Adipose tissue (tissue), 3 donors: ENCODE results near the gene UXS1. TPM values are rescaled to one million over a fixed set of nuclear protein-coding genes. Genes with fewer than 3 reads are reported as not detected.

Experiments
- H3K27ac ChIP-seq: one replicate; pipeline ENCODE4 v1.5.1; 2013; ENCODE audit warnings: low read depth, low read length
- WGBS, 3 donors: extraction: QIAGEN DNeasy Blood & Tissue Kit; methylation state at CpG; one replicate each; pipeline ENCODE4 v1.1.7; 2013; 5-methylcytosine and 5-hydroxymethylcytosine counted together
- polyA plus RNA-seq, 3 donors: library from polyadenylated mRNA; stranded (reverse); fragments of 200-250 nt; gene quantifications; one replicate each; pipeline ENCODE4 v1.2.3, GENCODE V29; 2013
- donor health status: healthy with polysubstance abuse.
- donor health status: Bipolar disorder and iron deficiency.
- donor health status: healthy.

Gene UXS1
- polyA plus RNA-seq, 3 donors, result 9.0 to 16.5 (median 10.0) TPM

GRCh38 chr2:106075048-106075447, 119.1 kb downstream of the UXS1 start:
- 84 to 88% (median 86%) methylated on average over 3 of the region's 3 CpGs for WGBS, 3 donors
- no peak overlapping the region for H3K27ac ChIP-seq

- 80 to 86% (median 80%) methylated on average over 17 of the region's 17 CpGs for WGBS, 3 donors
- no peak overlapping the region for H3K27ac ChIP-seq
Measured at GRCh38 chr2:106073678-106074406, 120.3 kb downstream of the UXS1 start.

- H3K27ac ChIP-seq, result no peak overlapping the region
- 92 to 95% (median 93%) methylated on average over 4 of the region's 4 CpGs for WGBS, 3 donors
Measured at GRCh38 chr2:106070181-106070580, 123.9 kb downstream of the UXS1 start.

- 50 to 85% (median 55%) methylated on average over 4 of the region's 4 CpGs for WGBS, 3 donors
Measured at GRCh38 chr2:106068451-106068850, 125.7 kb downstream of the UXS1 start.

GRCh38 chr2:106065983-106066820, 127.9 kb downstream of the UXS1 start:
- 51 to 57% (median 53%) methylated on average over 26 of the region's 26 CpGs for WGBS, 3 donors
- H3K27ac ChIP-seq, result no peak overlapping the region

More at GRCh38 chr2:106068451-106068850, 125.7 kb downstream of the UXS1 start:
- H3K27ac ChIP-seq, result no peak overlapping the region

GRCh38 chr2:106065268-106065982, 128.7 kb downstream of the UXS1 start:
- H3K27ac ChIP-seq, result no peak overlapping the region
- WGBS, 3 donors, result 3 to 10% (median 6%) methylated on average over 45 to 68 of the region's 68 CpGs

GRCh38 chr2:106063181-106063580, 130.9 kb downstream of the UXS1 start:
- 70 to 86% (median 74%) methylated on average over 5 of the region's 5 CpGs for WGBS, 3 donors
- H3K27ac ChIP-seq, result no peak overlapping the region

GRCh38 chr2:106062627-106063026, 131.5 kb downstream of the UXS1 start:
- H3K27ac ChIP-seq, result no peak overlapping the region
- WGBS, 3 donors, result 82 to 90% (median 89%) methylated on average over 5 of the region's 5 CpGs

GRCh38 chr2:106061611-106062349, 132.3 kb downstream of the UXS1 start:
- WGBS, 3 donors, result 74 to 81% (median 77%) methylated on average over 9 of the region's 9 CpGs

GRCh38 chr2:106059416-106060065, 134.6 kb downstream of the UXS1 start:
- no peak overlapping the region for H3K27ac ChIP-seq
- WGBS, 3 donors, result 68 to 82% (median 76%) methylated on average over 6 of the region's 6 CpGs

More at GRCh38 chr2:106061611-106062349, 132.3 kb downstream of the UXS1 start:
- H3K27ac ChIP-seq, result no peak overlapping the region

- no peak overlapping the region for H3K27ac ChIP-seq
- 82 to 91% (median 85%) methylated on average over 4 of the region's 4 CpGs for WGBS, 3 donors
Measured at GRCh38 chr2:106058469-106059137, 135.5 kb downstream of the UXS1 start.

- no peak overlapping the region for H3K27ac ChIP-seq
- 62 to 68% (median 66%) methylated on average over 4 of the region's 4 CpGs for WGBS, 3 donors
Measured at GRCh38 chr2:106057206-106057605, 136.9 kb downstream of the UXS1 start.

GRCh38 chr2:106054880-106055655, 139.0 kb downstream of the UXS1 start:
- WGBS, 3 donors, result 78 to 91% (median 86%) methylated on average over 12 of the region's 12 CpGs
- no peak overlapping the region for H3K27ac ChIP-seq

- no peak overlapping the region for H3K27ac ChIP-seq
- 84 to 94% (median 91%) methylated on average over 9 of the region's 9 CpGs for WGBS, 3 donors
Measured at GRCh38 chr2:106054321-106054720, 139.8 kb downstream of the UXS1 start.

- WGBS, 3 donors, result 82 to 95% (median 84%) methylated on average over 6 of the region's 6 CpGs
- no peak overlapping the region for H3K27ac ChIP-seq
Measured at GRCh38 chr2:106053581-106053980, 140.5 kb downstream of the UXS1 start.

- WGBS, 3 donors, result 62 to 73% (median 70%) methylated on average over 2 of the region's 2 CpGs
- H3K27ac ChIP-seq, result no peak overlapping the region
Measured at GRCh38 chr2:106053116-106053515, 141.0 kb downstream of the UXS1 start.

- 79 to 88% (median 79%) methylated on average over 6 of the region's 6 CpGs for WGBS, 3 donors
- H3K27ac ChIP-seq, result no peak overlapping the region
Measured at GRCh38 chr2:106044859-106045258, 149.2 kb downstream of the UXS1 start.
